Keratinocyte (primary cell): ENCODE measurements around the gene CXCL14.

Experiments
- CTCF ChIP-seq, 3 experiments: IDR thresholded peaks in 1 of 3; conservative IDR thresholded peaks in 1 of 3; optimal IDR thresholded peaks in 1 of 3; 2 replicates in 2 of 3; 3 replicates in 1 of 3; pipeline versions ENCODE3 to v1.5.1; 2011; ENCODE audit warnings: low read length in 3 of 3, mild to moderate bottlenecking in 3 of 3, moderate library complexity in 2 of 3, control low read depth in 1 of 3, inconsistent platforms in 1 of 3; ENCODE audit not compliant: insufficient read depth in 2 of 3; ENCODE audit errors: extremely low read depth in 1 of 3
- EZH2 ChIP-seq: IDR thresholded peaks from one replicate; pipeline ENCODE4 v1.6.1; 2012; ENCODE audit warnings: inconsistent platforms, mild to moderate bottlenecking, low read length, moderate library complexity

DNA sequence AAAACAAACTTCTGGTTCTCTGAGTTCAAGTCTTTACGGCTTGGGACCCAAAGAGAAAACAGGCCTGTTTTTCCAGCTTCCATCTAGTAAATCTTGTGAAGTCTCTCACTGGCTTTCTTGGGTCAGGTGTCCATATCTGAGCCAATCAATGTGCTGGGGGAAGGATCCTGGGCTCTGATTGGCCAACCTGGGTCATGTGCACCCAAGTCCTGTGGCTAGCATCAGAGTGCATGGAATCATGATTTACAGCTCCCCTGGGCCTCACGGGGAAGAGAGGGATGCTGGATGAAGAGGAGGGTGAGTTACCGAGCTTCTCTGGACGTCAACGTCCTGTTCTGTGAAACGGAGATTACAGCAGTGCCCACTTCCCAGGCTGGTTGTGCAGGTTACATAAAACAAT, 19.4 kb downstream of the CXCL14 start:
- TF ChIP-seq EZH2 (no peak), CTCF (optimal IDR thresholded peaks at IDR 0.05 in 1 of 3, IDR thresholded peaks at IDR 0.05 in 1 of 3, conservative IDR thresholded peaks at IDR 0.05 in 1 of 3; ENCODE audit: extremely low read depth in 1 of 3, insufficient read depth in 2 of 3, low read length in 3 of 3) (no peak)
